HEK293T (cell line): ENCODE results near the gene SPA17.
A peak's percentile ranks its signal among the peaks of the same experiment; 100 is the strongest.

Source experiments
- CTCF ChIA-PET: fragments of 350-600 bp; formaldehyde crosslinking; extraction: SDS; loops from one replicate; lab custom pipeline; 2021; ENCODE audit warnings: antibody characterized with exemption, inconsistent platforms; lab: Yijun Ruan, JAX
- POLR2A ChIA-PET: fragments of 350-600 bp; formaldehyde crosslinking; extraction: SDS; loops from one replicate; lab custom pipeline; 2020; ENCODE audit warnings: antibody characterized with exemption, inconsistent platforms; lab: Yijun Ruan, JAX
- DNase-seq: peaks from one replicate; pipeline ENCODE4 v3.0.0; 2012; ENCODE audit warnings: mixed read lengths; ENCODE audit errors: extremely low spot score
- ARNT ChIP-seq: fragments of 450-650 bp; IDR thresholded peaks from 2 replicates; pipeline ENCODE4 v1.6.1; 2017; ENCODE audit warnings: mild to moderate bottlenecking
- BHLHE40 ChIP-seq: fragments of 450-650 bp; IDR thresholded peaks from 2 replicates; pipeline ENCODE4 v1.6.1; 2016; ENCODE audit warnings: mild to moderate bottlenecking, moderate library complexity, borderline replicate concordance
- CTBP1 ChIP-seq: fragments of 450-650 bp; IDR thresholded peaks from 2 replicates; pipeline ENCODE4 v1.6.1; 2016; ENCODE audit warnings: borderline replicate concordance
- ELF4 ChIP-seq: fragments of 450-650 bp; IDR thresholded peaks from 2 replicates; pipeline ENCODE4 v1.6.1; 2017; ENCODE audit warnings: antibody characterized with exemption
- FOXA1 ChIP-seq: fragments of 450-650 bp; IDR thresholded peaks from 2 replicates; pipeline ENCODE4 v1.6.1; 2016; ENCODE audit warnings: mild to moderate bottlenecking
- FOXK2 ChIP-seq: fragments of 450-650 bp; IDR thresholded peaks from 2 replicates; pipeline ENCODE4 v1.6.1; 2016; ENCODE audit warnings: mild to moderate bottlenecking
- FOXM1 ChIP-seq: fragments of 450-650 bp; IDR thresholded peaks from 2 replicates; pipeline ENCODE4 v1.6.1; 2017; ENCODE audit warnings: mild to moderate bottlenecking, borderline replicate concordance
- HDGF ChIP-seq: fragments of 450-650 bp; IDR thresholded peaks from 2 replicates; pipeline ENCODE4 v1.6.1; 2017; ENCODE audit warnings: antibody characterized with exemption, borderline replicate concordance
- L3MBTL2 ChIP-seq: fragments of 450-650 bp; conservative IDR thresholded peaks from 2 replicates; pipeline ENCODE4 v1.6.1; 2016; ENCODE audit warnings: mild to moderate bottlenecking
- LEF1 ChIP-seq: fragments of 450-650 bp; IDR thresholded peaks from 2 replicates; pipeline ENCODE4 v1.6.1; 2017; ENCODE audit warnings: mild to moderate bottlenecking, borderline replicate concordance
- NFRKB ChIP-seq: fragments of 450-650 bp; IDR thresholded peaks from 2 replicates; pipeline ENCODE4 v1.6.1; 2016; ENCODE audit warnings: mild to moderate bottlenecking, moderate library complexity
- PKNOX1 ChIP-seq: fragments of 450-650 bp; IDR thresholded peaks from 2 replicates; pipeline ENCODE4 v1.6.1; 2016
- SP1 ChIP-seq: fragments of 450-650 bp; IDR thresholded peaks from 2 replicates; pipeline ENCODE4 v1.6.1; 2017
- SUZ12 ChIP-seq: fragments of 450-650 bp; IDR thresholded peaks from 2 replicates; pipeline ENCODE4 v1.6.1; 2016; ENCODE audit warnings: mild to moderate bottlenecking
- TARDBP ChIP-seq: fragments of 450-650 bp; IDR thresholded peaks from 2 replicates; pipeline ENCODE4 v1.6.1; 2016
- ZNF384 ChIP-seq: fragments of 450-650 bp; IDR thresholded peaks from 2 replicates; pipeline ENCODE4 v1.6.1; 2016

SPA17 gene

GRCh38 chr11:124739479-124740276 is 66.0 kb downstream of the SPA17 start, which contains the start of gene NRGN:
NRGN (plus strand) TSS chr11:124739942; CDS start chr11:124740085, 143 bp downstream.
- CTCF ChIA-PET, result interaction anchor here (1.0 kb wide), 2 partner anchors 23 to 137 kb away, joined by 3 read pairs; no protein-coding TSS in a partner anchor
- POLR2A ChIA-PET, result interaction anchor here (0.6 to 1.9 kb wide), 8 partner anchors 9 to 137 kb away, joined by 3 to 7 read pairs (median 5); partner anchors contain the start of genes SIAE and SPA17
- DNase-seq, result peak; percentile 97
- TF ChIP-seq TARDBP (no peak), ELF4 (no peak), FOXK2 (no peak), FOXM1 (no peak), CTBP1 (no peak), SP1 (no peak), L3MBTL2 (no peak; the same call in 1 of the 2 replicates), ZNF384 (no peak), LEF1 (no peak), PKNOX1 (no peak), ARNT (no peak), BHLHE40 (no peak), HDGF (no peak), NFRKB (no peak), FOXA1 (no peak), SUZ12 (no peak)

GRCh38 chr11:124740277-124740882 is 66.7 kb downstream of the SPA17 start:
- TF ChIP-seq TARDBP, result peak; percentile 86
- TF ChIP-seq FOXA1, result no peak
- TF ChIP-seq PKNOX1, result no peak
- no peak for TF ChIP-seq SUZ12
- TF ChIP-seq FOXM1, result no peak
- CTCF ChIA-PET, result interaction anchor here (1.0 kb wide), 2 partner anchors 22 to 136 kb away, joined by 3 read pairs; no protein-coding TSS in a partner anchor
- POLR2A ChIA-PET, result interaction anchor here (0.6 to 1.9 kb wide), 8 partner anchors 9 to 136 kb away, joined by 3 to 7 read pairs (median 5); partner anchors contain the start of genes SIAE and SPA17
- DNase-seq, result peak; percentile 46

GRCh38 chr11:124742555-124742954 is 68.9 kb downstream of the SPA17 start:
- POLR2A ChIA-PET, result interaction anchor here (1.4 kb wide), 1 partner anchor 25 kb away, joined by 3 read pairs; no protein-coding TSS in a partner anchor
- CTCF ChIA-PET, result no interaction called here

GRCh38 chr11:124743050-124743449 is 69.3 kb downstream of the SPA17 start:
- CTCF ChIA-PET, result interaction anchor here (0.7 to 1.6 kb wide), 2 partner anchors 10 to 20 kb away, joined by 3 to 4 read pairs; no protein-coding TSS in a partner anchor
- DNase-seq, result no peak
- POLR2A ChIA-PET, result interaction anchor here (1.4 kb wide), 1 partner anchor 26 kb away, joined by 3 read pairs; no protein-coding TSS in a partner anchor
- no peak for TF ChIP-seq L3MBTL2
- no peak for TF ChIP-seq ELF4
- TF ChIP-seq FOXK2, result no peak
- no peak for TF ChIP-seq HDGF
- no peak for TF ChIP-seq FOXM1
- no peak for TF ChIP-seq LEF1
- TF ChIP-seq ARNT, result no peak
- TF ChIP-seq ZNF384, result no peak

More at GRCh38 chr11:124742555-124742954, 68.9 kb downstream of the SPA17 start:
- TF ChIP-seq CTBP1, result no peak
- TF ChIP-seq SP1, result no peak
- TF ChIP-seq ARNT, result no peak
- TF ChIP-seq ZNF384, result no peak
- no peak for TF ChIP-seq TARDBP
- TF ChIP-seq FOXA1, result no peak
- no peak for TF ChIP-seq FOXK2
- TF ChIP-seq HDGF, result no peak
- TF ChIP-seq LEF1, result no peak
- TF ChIP-seq NFRKB, result no peak
- TF ChIP-seq SUZ12, result no peak
- no peak for TF ChIP-seq FOXM1
- TF ChIP-seq BHLHE40, result no peak
- TF ChIP-seq L3MBTL2, result no peak
- no peak for DNase-seq

GRCh38 chr11:124745270-124745834 is 71.6 kb downstream of the SPA17 start:
- POLR2A ChIA-PET, result no interaction called here
- CTCF ChIA-PET, result interaction anchor here (1.8 kb wide), 1 partner anchor 76 kb away, joined by 9 read pairs; no protein-coding TSS in a partner anchor
- TF ChIP-seq SP1 (no peak), FOXA1 (no peak), NFRKB (no peak), CTBP1 (no peak), LEF1 (no peak), FOXK2 (no peak), PKNOX1 (no peak), TARDBP (no peak), L3MBTL2 (no peak), SUZ12 (no peak), ZNF384 (no peak), ELF4 (no peak), ARNT (no peak), HDGF (no peak), BHLHE40 (no peak), FOXM1 (no peak)
- DNase-seq, result no peak
